SK-N-SH (cell line): ENCODE data around the gene FCAMR. TPM values are rescaled to one million over a fixed set of nuclear protein-coding genes. Genes with fewer than 3 reads are reported as not detected.

Experiments
- CTCF ChIA-PET: fragments of 300-600, 350-600 bp; formaldehyde crosslinking; extraction: SDS; loops from one replicate; lab custom pipeline; 2021; lab: Yijun Ruan, JAX
- POLR2A ChIA-PET: fragments of 350-600 bp; sonication (Branson Sonifier 250); formaldehyde crosslinking; extraction: SDS; loops from one replicate; lab custom pipeline; 2020; ENCODE audit warnings: antibody characterized with exemption, inconsistent platforms; lab: Yijun Ruan, JAX
- DNase-seq: peaks from one replicate; pipeline ENCODE4 v3.0.0; 2012
- H2AFZ ChIP-seq: fragments of 200-600 bp; sonication (generic); 2 replicates; pipeline ENCODE4 v1.8.1; 2016; ENCODE audit warnings: antibody characterized with exemption, mild to moderate bottlenecking, low read depth
- H3F3A ChIP-seq: fragments of 200-600 bp; sonication (generic); replicated peaks from 2 replicates; pipeline ENCODE3; 2016; ENCODE audit warnings: antibody characterized with exemption, mild to moderate bottlenecking; ENCODE audit not compliant: insufficient read depth
- H3K27ac ChIP-seq, 2 experiments: fragments of 200-500 bp in 1 of 2; fragments of 200-600 bp in 1 of 2; sonication (Bioruptor generic) in 1 of 2; sonication (generic), shearing (Covaris generic) in 1 of 2; 2 replicates each; pipeline versions ENCODE4 v1.5.1 to v1.6.1; 2014 to 2016; ENCODE audit warnings: low read depth in 2 of 2, inconsistent platforms in 1 of 2, low read length in 1 of 2, mild to moderate bottlenecking in 1 of 2, mixed read lengths in 1 of 2
- H3K27me3 ChIP-seq: fragments of 200-600 bp; sonication (generic), shearing (Covaris generic); 2 replicates; pipeline ENCODE4 v1.6.1; 2016; ENCODE audit warnings: mixed run types; ENCODE audit not compliant: insufficient read depth
- H3K36me3 ChIP-seq, 2 experiments: fragments of 200-500 bp in 1 of 2; fragments of 200-600 bp in 1 of 2; sonication (Bioruptor generic) in 1 of 2; sonication (generic) in 1 of 2; replicated peaks in 1 of 2; 2 replicates each; pipeline versions ENCODE3 to v1.5.1; 2014 to 2016; ENCODE audit warnings: low read length in 1 of 2, mild to moderate bottlenecking in 1 of 2; ENCODE audit not compliant: insufficient read depth in 2 of 2, control insufficient read depth in 1 of 2
- H3K4me1 ChIP-seq, 2 experiments: fragments of 200-500 bp in 1 of 2; fragments of 200-600 bp in 1 of 2; sonication (Bioruptor generic) in 1 of 2; sonication (generic), shearing (Covaris generic) in 1 of 2; 2 replicates each; pipeline versions ENCODE4 v1.5.1 to v1.6.1; 2014 to 2016; ENCODE audit warnings: low read depth in 1 of 2, low read length in 1 of 2, mixed run types in 1 of 2; ENCODE audit not compliant: insufficient read depth in 2 of 2, control insufficient read depth in 1 of 2
- H3K4me2 ChIP-seq: fragments of 200-600 bp; sonication (generic), shearing (Covaris generic); 2 replicates; pipeline ENCODE4 v1.6.1; 2017; ENCODE audit warnings: mixed run types
- H3K4me3 ChIP-seq, 2 experiments: fragments of 200-500 bp in 1 of 2; fragments of 200-600 bp in 1 of 2; sonication (Bioruptor generic) in 1 of 2; sonication (generic), shearing (Covaris generic) in 1 of 2; 2 replicates each; pipeline versions ENCODE4 v1.5.1 to v1.8.1; 2014 to 2016; ENCODE audit warnings: low read depth in 2 of 2, inconsistent platforms in 1 of 2, low read length in 1 of 2, mild to moderate bottlenecking in 1 of 2, mixed read lengths in 1 of 2, moderate library complexity in 1 of 2
- H3K79me2 ChIP-seq: fragments of 200-600 bp; sonication (generic); 2 replicates; pipeline ENCODE4 v1.8.1; 2017; ENCODE audit warnings: mild to moderate bottlenecking; ENCODE audit not compliant: insufficient read depth
- H3K9ac ChIP-seq: fragments of 200-600 bp; sonication (generic); 2 replicates; pipeline ENCODE4 v1.6.1; 2017; ENCODE audit warnings: mixed run types
- H3K9me2 ChIP-seq: fragments of 200-600 bp; sonication (generic); 2 replicates; pipeline ENCODE4 v1.6.1; 2017; ENCODE audit warnings: mixed run types
- H3K9me3 ChIP-seq: fragments of 200-600 bp; sonication (generic); 2 replicates; pipeline ENCODE4 v1.6.1; 2017; ENCODE audit warnings: mixed run types, mild to moderate bottlenecking, moderate library complexity
- H4K20me1 ChIP-seq: fragments of 200-600 bp; sonication (generic); 2 replicates; pipeline ENCODE4 v1.6.1; 2017; ENCODE audit warnings: mild to moderate bottlenecking, mixed run types; ENCODE audit not compliant: insufficient read depth
- GATA2 ChIP-seq: sonication (generic); formaldehyde crosslinking; IDR thresholded peaks from 2 replicates; pipeline ENCODE4 v1.5.0; 2020; ENCODE audit warnings: mild to moderate bottlenecking, missing genetic modification reagents
- RCOR1 ChIP-seq: fragments of 150-350 bp; IDR thresholded peaks from 2 replicates; pipeline ENCODE4 v1.6.1; 2017; ENCODE audit warnings: antibody characterized with exemption, low read length
- RXRA ChIP-seq: IDR thresholded peaks from 2 replicates; pipeline ENCODE4 v1.4.0; 2012; ENCODE audit warnings: low read depth, mild to moderate bottlenecking, borderline replicate concordance
- WGBS: methylation state at CpG from one replicate; pipeline ENCODE4 v1.1.6; 2017; ENCODE audit warnings: low lambda C conversion rate; 5-methylcytosine and 5-hydroxymethylcytosine counted together
- polyA plus RNA-seq, 3 experiments: library from polyadenylated mRNA; depleted of rRNA; stranded (reverse); fragments of >200 nt; gene quantifications; 2 replicates each; pipeline ENCODE4 v1.2.3, GENCODE V29; 2012
- TF ChIP-seq, protein P1 (sequence below): IDR thresholded peaks from 2 replicates; pipeline ENCODE4 v1.4.0; 2012; ENCODE audit warnings: low read depth, borderline replicate concordance

The FCAMR gene
- polyA plus RNA-seq, 1 of the 3 experiments (the other 2 are of a cell fraction), result not detected

DNA sequence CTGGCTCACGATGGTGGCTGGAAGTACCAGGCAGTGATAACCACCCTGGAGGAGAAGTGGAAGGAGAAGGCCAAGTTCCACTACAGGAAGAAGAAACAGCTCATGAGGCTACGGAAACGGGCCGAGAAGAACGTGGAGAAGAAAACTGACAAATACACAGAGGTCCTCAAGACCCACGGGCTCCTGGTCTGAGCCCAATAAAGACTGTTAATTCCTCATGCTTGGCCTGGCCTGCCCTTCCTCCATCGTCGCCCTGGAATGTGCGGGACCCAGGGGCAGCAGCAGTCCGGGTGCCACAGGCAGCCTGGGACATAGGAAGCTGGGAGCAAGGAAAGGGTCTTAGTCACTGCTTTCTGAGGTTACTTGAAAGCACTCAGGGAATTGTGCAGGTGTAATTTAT lies 62.2 kb downstream of the FCAMR start:
- Histone ChIP-seq H3F3A (no peaks in the 10 kb centered on the region), H3K9me3 (no peaks in the 10 kb centered on the region), H3K9ac (no peak overlapping the region), H3K9me2 (no peaks in the 10 kb centered on the region), H3K4me2 (no peak overlapping the region), H3K4me1 (peaks cover 0 to 10% of the 10 kb centered on the region in 2 experiments; a peak in 1 of 4 replicates), H4K20me1 (no peaks in the 10 kb centered on the region), H2AFZ (no peak overlapping the region), H3K4me3 (no peak overlapping the region), H3K27me3 (peaks cover 11% of the 10 kb centered on the region; the same call in 1 of the 2 replicates), H3K36me3 (no peaks in the 10 kb centered on the region), H3K27ac (no peak overlapping the region), H3K79me2 (no peaks in the 10 kb centered on the region)
- CTCF ChIA-PET, result interaction anchor here (0.9 to 7.8 kb wide), 9 partner anchors 8 to 592 kb away, joined by 3 to 83 read pairs (median 6); partner anchors contain the start of gene IL24
- POLR2A ChIA-PET, result no interaction called here
- WGBS, result 95% methylated on average over 10 of the region's 10 CpGs
- DNase-seq, result no peak
- TF ChIP-seq RXRA, result no peak
- no peak for TF ChIP-seq GATA2 (CRISPR knock-in tag)
- TF ChIP-seq RCOR1, result no peak
- TF ChIP-seq, protein P1, sequence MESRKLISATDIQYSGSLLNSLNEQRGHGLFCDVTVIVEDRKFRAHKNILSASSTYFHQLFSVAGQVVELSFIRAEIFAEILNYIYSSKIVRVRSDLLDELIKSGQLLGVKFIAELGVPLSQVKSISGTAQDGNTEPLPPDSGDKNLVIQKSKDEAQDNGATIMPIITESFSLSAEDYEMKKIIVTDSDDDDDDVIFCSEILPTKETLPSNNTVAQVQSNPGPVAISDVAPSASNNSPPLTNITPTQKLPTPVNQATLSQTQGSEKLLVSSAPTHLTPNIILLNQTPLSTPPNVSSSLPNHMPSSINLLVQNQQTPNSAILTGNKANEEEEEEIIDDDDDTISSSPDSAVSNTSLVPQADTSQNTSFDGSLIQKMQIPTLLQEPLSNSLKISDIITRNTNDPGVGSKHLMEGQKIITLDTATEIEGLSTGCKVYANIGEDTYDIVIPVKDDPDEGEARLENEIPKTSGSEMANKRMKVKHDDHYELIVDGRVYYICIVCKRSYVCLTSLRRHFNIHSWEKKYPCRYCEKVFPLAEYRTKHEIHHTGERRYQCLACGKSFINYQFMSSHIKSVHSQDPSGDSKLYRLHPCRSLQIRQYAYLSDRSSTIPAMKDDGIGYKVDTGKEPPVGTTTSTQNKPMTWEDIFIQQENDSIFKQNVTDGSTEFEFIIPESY, result no peak

Other genes with a start within 250 kb of the FCAMR start
- gene IL19, start 199.7 kb downstream of the FCAMR start, polyA plus RNA-seq (2012; rRNA removed), result not detected in 2 replicates
- gene IL10, start 198.0 kb downstream of the FCAMR start, polyA plus RNA-seq (2012; rRNA removed), result not detected in 2 replicates
- not detected in 2 replicates for gene IL20, start 104.8 kb downstream of the FCAMR start, polyA plus RNA-seq (2012; rRNA removed)
- gene IL24, start 73.0 kb downstream of the FCAMR start, polyA plus RNA-seq (2012; rRNA removed), result 0.03 TPM in 1 of 2 replicates, not detected in the other
- 0.05 and 0.15 TPM in 2 replicates for gene FCMR, start 48.5 kb downstream of the FCAMR start, polyA plus RNA-seq (2012; rRNA removed)
- not detected in 2 replicates for gene PIGR, start 24.0 kb downstream of the FCAMR start, polyA plus RNA-seq (2012; rRNA removed)
- gene C1orf116, start 62.3 kb upstream of the FCAMR start, polyA plus RNA-seq (2012; rRNA removed), result 0.02 TPM in 1 of 2 replicates, not detected in the other
- gene YOD1, start 80.7 kb upstream of the FCAMR start, polyA plus RNA-seq (2012; rRNA removed), result 0.79 and 0.91 TPM in 2 replicates
- gene PFKFB2, start 82.8 kb upstream of the FCAMR start, polyA plus RNA-seq (2012; rRNA removed), result 1.8 and 2.8 TPM in 2 replicates
- not detected in 2 replicates for gene C4BPB, start 118.4 kb upstream of the FCAMR start, polyA plus RNA-seq (2012; rRNA removed)
- not detected in 2 replicates for gene C4BPA, start 133.8 kb upstream of the FCAMR start, polyA plus RNA-seq (2012; rRNA removed)